Hindlimb muscle (tissue), 1 donor: ENCODE results near the gene AHCYL1. TPM values are rescaled to one million over a fixed set of nuclear protein-coding genes. Genes with fewer than 3 reads are reported as not detected.
A peak's percentile ranks its signal among the peaks of the same experiment; 100 is the strongest.

Source experiments
- DNase-seq: peaks from one replicate; pipeline ENCODE4 v3.0.0-alpha.2; 2013
- polyA plus RNA-seq: library from polyadenylated mRNA; unstranded; fragments of 120-200 nt; gene quantifications from one replicate; pipeline ENCODE4 v1.2.1, GENCODE V29; 2013; ENCODE audit not compliant: insufficient read length

The AHCYL1 gene
- polyA plus RNA-seq, 1 donor: 40.8 TPM

GRCh38 chr1:110040548-110040947, 56.0 kb downstream of the AHCYL1 start:
- DNase-seq: no peak

- DNase-seq: no peak
Measured at GRCh38 chr1:110043016-110043415, 58.5 kb downstream of the AHCYL1 start.

- DNase-seq: no peak
Measured at GRCh38 chr1:110047463-110047862, 62.9 kb downstream of the AHCYL1 start.

- DNase-seq: no peak
Measured at GRCh38 chr1:110048240-110048639, 63.7 kb downstream of the AHCYL1 start.

- no peak for DNase-seq
Measured at GRCh38 chr1:110048923-110049601, 64.5 kb downstream of the AHCYL1 start.

- DNase-seq: no peak
Measured at GRCh38 chr1:110049801-110050601, 65.4 kb downstream of the AHCYL1 start.

- DNase-seq: no peak
Measured at GRCh38 chr1:110050602-110051261, 66.2 kb downstream of the AHCYL1 start.

GRCh38 chr1:110051262-110051648, 66.7 kb downstream of the AHCYL1 start:
- no peak for DNase-seq

- DNase-seq: peak; percentile 62
Measured at GRCh38 chr1:110053552-110054428, 69.2 kb downstream of the AHCYL1 start.

- no peak for DNase-seq
Measured at GRCh38 chr1:110055493-110056284, 71.1 kb downstream of the AHCYL1 start.

GRCh38 chr1:110056285-110056683, 71.7 kb downstream of the AHCYL1 start:
- DNase-seq: no peak

GRCh38 chr1:110056776-110057175, 72.2 kb downstream of the AHCYL1 start:
- DNase-seq: no peak

- no peak for DNase-seq
Measured at GRCh38 chr1:110057963-110058518, 73.5 kb downstream of the AHCYL1 start.

GRCh38 chr1:110058591-110058990, 74.0 kb downstream of the AHCYL1 start:
- DNase-seq: no peak

GRCh38 chr1:110059133-110059863, 74.7 kb downstream of the AHCYL1 start:
- DNase-seq: no peak

GRCh38 chr1:110060034-110060661, 75.6 kb downstream of the AHCYL1 start:
- DNase-seq: no peak

GRCh38 chr1:110060662-110061060, 76.1 kb downstream of the AHCYL1 start:
- no peak for DNase-seq

- no peak for DNase-seq
Measured at GRCh38 chr1:110061341-110061740, 76.8 kb downstream of the AHCYL1 start.

GRCh38 chr1:110062612-110063011, 78.0 kb downstream of the AHCYL1 start:
- no peak for DNase-seq

- DNase-seq: no peak
Measured at GRCh38 chr1:110063781-110064180, 79.2 kb downstream of the AHCYL1 start.
